Fibroblast of skin of right biceps (primary cell): Measurements from ENCODE around the gene SLC12A3.
"Not testable (repeated sequence)": the region's sequence is repeated elsewhere in the genome, so short reads cannot be mapped to it uniquely, and the experiment has no call there.

ENCODE experiments used
- DNase-seq: peaks from one replicate; pipeline ENCODE4 v3.0.0-alpha.2; 2013

Gene SLC12A3

DNA sequence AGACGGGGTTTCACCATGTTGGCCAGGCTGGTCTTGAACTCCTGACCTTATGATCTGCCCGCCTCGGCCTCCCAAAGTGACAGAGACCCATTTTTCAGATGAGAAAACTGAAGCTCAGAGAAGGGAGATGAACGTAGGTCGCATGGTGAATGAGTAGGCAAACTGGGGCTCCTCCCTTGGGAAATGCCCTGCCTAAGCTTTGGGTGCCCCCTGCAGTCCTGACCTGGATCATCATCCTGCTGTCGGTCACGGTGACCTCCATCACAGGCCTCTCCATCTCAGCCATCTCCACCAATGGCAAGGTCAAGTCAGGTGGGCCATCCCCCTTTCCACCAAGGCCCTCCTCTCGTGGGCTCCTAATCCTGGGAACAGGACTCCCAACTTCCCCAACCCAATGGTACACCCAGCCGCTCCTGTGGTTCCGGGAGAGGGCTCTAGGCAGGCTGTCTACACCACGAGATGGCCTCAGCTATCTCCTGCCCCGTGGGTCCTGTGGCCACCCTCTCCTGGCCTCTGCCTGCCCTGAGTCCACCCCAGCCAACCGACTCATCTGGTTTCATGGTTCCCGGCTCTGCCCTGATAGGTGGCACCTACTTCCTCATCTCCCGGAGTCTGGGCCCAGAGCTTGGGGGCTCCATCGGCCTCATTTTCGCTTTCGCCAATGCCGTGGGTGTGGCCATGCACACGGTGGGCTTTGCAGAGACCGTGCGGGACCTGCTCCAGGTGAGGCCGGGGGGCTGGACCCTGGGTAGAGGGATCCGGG, 4.7 kb downstream of the SLC12A3 start:
- no peak for DNase-seq

DNA sequence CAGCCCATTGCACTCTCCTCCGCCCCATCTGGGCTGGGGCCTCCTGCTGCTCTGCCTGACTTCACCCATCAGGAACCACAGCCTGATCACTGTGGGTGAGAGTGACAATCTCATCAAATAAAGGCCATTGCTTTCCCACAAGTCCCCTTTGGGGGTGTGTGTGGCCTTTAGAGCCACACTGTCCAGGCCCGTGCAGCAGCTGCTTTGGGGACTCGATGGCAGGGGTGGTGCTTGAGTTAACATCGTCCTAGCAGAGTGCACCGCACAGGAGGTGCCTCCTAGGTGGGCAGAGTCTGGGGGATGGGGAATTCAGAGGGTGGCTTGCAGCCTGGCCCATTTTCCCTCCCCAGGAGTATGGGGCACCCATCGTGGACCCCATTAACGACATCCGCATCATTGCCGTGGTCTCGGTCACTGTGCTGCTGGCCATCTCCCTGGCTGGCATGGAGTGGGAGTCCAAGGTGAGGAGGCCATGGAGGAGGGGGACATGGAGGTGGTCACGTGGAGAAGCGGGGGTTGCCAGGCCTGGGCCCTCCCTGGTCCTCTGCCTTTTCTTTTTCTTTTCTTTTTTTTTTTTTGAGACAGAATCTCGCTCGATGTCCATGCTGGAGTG, 5.4 kb downstream of the SLC12A3 start:
- DNase-seq = no peak

DNA sequence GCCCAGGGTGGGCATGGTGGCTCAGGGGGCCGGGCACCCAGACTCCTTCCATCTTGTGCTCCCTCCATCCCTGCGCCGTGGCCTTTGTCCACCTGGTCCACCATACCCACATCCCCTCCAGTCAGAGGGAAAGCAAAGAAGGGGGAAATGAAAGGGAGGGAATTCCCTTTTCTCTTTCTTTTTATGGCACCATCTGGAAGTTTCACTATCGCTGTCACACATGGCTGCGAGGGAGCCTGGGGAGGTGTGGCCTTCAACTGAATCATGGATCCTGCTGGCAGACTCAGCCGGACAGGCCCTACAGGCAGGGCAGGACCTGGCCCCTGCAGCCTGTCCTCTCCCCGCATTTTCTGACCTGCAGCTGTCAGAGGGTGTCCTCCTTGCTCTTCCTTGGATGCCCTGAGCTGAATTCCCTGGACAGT, 6.2 kb downstream of the SLC12A3 start:
- DNase-seq = no peak

DNA sequence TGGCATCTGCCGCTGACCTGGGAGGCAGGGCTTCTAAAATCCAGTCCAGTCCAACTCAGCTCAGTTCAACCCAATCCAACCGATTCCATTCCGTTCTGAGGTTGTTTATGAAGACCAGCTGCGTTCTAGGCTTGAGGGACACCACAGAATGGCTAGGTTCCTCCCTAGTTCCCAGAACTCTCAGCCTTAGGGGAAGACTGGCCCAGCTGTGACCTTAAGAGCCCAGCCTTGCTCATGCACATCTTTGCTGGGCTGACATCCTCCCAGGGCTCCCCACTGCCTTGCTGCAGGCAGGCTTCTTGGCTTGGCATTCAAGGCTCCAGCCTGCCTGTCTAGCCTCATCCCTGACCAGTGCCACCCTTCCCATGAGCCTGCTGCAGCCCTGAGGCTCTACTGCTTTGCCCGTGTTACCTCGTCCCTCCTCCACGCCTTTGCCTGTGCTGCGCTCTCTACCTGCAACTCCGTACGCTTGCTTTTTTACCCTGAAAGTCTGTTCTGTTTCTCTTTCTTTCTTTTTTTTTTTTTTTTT, 7.9 kb downstream of the SLC12A3 start:
- no peak for DNase-seq

DNA sequence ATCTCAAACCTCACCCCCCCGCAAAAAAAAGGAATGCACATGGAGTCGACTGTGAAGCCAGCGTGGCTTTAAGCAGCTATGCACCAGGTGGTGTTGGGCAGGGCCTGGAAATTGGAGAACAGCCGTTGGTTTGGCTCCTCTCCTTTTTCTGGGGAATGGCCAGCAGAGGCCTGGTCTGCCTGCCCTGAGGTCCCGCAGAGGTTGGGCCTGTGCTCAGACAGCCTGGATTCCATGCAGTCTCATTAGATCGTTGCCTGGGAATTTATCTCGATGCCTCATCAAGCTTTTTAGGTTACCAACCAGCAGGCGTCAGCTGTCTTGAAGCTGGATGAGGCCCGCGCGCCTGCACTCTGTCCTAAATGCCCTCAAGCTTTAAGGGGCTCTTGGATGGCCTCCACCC, 9.8 kb downstream of the SLC12A3 start:
- no peak for DNase-seq

DNA sequence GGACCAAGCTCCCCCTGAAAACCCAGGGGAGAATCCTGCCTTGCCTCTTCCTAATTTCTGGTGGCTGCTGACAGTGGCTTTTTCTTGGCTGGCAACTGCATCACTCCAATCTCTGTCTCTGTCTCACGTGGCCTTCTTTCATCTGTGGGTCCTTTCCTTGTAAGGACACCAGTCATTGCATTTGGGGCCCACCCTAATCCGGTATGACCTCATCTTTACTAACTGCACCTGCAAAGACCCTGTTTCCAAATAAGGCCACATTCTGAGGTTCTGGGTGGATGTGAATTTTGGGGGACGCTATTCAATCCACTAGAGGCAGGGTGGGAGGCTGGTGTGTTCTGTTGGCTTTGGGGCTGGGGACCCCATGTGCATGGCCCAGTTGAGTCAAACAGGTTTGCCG, 11.0 kb downstream of the SLC12A3 start:
- no peak for DNase-seq

DNA sequence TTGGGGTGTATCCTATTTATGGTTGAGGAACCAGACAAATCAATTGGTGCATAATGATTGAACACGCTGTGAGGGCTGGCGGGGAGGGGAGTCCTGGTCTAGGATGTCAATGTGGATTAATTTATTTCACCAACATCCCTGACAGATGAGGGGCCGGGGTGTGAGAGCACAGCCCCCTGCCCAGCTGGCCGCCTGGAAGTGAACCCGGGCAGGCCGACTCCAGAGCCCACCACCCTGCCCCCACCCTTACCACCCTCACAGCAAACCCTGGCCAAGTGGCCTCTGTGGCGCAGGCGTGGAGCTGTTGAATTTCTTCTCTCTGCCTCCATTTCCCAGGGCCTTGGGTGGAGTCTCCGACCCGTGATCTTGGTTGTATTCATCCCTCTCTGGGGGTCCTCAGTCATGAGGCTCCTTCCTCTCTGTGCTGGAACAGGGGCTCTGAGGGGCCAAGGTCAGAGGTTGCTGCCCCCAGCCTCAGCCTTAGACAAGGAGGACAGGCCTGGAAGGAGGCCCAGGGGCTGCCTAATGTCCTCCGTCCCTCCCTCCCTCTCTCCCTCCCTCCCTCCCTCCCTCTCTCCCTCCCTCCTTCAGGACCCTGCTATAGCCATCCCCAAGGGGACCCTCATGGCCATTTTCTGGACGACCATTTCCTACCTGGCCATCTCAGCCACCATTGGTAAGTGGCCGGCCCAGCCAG, 12.6 kb downstream of the SLC12A3 start:
- DNase-seq = no peak

DNA sequence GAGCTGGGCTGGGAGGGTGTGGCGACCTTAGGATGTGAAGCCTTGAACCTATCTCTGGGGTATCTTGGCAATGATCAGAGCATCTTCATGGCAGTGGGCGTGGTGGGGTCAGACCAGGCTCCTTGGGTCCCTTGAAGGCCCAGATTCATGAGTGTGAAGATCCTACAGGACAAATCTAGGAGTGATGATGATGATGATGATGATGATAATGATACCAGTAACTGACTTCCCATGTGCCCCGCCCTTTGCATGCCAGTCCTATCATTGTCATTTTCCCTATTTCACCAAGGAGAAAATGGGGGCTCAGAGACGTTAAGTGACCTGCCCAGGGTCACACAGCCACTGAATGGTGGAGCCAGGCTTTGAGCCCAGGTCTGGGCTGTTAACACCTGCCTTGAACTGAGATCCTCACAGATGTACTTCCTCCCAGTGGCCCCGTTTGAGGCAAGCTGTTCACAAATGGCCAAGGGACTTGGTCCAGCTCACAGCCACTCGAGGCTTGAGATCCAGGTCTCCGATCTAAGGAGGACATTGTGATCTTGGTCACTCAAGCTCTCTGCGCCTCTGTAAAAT, 13.4 kb downstream of the SLC12A3 start:
- no peak for DNase-seq

DNA sequence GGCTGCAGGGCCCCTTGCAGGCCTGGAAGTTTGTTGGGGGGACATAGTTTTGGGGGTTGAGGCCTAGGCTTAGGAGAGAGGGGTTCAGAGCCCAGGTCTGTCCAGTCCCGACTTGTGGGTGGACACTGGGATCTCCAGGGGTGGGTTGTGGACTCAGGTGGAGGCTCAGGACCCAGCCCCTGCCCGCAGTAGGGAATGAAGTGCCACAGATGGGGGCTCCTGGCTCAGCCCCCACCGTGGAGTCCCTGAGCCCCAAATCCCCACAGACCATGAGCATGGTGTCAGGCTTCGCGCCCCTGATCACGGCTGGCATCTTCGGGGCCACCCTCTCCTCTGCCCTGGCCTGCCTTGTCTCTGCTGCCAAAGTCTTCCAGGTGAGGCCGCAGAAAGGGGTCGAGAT, 14.3 kb downstream of the SLC12A3 start:
- no peak for DNase-seq

DNA sequence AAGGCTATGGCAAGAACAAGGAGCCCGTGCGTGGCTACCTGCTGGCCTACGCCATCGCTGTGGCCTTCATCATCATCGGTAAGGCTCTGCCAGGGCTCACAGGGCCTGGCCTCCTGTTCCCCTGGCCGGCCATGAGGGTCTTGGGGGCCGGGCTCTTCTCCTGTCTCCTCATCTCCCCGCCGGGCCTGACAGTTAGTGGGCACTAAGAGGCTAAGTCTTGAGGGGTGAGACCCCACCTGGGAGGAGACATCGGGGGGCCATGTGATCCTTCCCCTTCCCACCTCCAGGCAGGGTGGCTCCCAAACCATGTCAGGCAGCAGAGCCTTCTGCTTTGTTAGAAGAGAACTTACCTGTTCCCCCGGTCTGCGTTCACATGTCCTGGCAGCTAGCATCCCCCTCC, 15.2 kb downstream of the SLC12A3 start:
- no peak for DNase-seq

DNA sequence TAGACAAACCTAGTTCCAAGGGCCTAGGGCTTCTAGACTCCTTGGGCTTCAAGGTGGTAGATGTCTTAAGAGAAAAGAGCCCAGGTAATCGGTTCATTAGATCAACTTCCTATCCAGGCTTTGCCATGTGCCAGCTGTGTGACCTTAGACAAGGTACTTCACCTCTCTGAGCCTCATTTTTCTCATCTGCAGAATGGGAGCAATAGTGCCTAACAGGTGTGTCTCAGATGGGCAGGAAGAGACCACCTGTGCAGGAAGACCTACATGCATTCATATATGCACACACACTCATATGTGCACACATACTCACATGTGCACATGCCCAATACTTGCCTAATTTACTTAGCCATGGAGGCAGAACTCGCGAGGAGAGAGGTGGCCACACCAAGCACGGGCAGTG, 15.7 kb downstream of the SLC12A3 start:
- no peak for DNase-seq

DNA sequence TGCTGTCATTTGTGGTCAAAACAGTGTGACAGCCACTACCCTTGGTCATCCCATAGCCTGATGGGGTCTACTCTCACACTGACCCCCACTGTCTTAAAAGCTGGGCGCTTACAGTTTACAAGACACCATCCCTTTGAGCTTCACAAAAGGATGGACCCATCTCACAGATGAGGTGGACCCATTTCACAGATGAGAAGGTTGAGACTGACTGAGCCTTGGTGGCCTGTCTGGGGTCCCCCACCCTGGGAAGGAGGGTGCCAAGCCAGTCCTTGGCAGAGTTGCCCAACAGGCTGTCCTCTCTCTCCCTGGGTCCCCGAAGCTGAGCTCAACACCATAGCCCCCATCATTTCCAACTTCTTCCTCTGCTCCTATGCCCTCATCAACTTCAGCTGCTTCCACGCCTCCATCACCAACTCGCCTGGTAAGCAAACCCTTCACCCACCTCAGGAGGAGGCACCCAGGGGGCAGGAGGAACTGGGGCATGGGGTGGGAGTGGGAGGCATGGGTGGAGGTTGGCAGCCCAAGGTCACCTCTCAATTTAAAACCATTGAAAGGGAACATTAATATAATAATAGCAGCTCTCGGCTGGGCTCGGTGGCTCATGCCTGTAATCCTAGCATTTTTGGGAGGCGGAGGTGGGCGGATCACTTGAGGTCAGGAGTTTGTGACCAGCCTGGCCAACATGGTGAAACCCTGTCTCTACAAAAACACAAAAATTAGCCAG, 17.2 kb downstream of the SLC12A3 start:
- DNase-seq = no peak

DNA sequence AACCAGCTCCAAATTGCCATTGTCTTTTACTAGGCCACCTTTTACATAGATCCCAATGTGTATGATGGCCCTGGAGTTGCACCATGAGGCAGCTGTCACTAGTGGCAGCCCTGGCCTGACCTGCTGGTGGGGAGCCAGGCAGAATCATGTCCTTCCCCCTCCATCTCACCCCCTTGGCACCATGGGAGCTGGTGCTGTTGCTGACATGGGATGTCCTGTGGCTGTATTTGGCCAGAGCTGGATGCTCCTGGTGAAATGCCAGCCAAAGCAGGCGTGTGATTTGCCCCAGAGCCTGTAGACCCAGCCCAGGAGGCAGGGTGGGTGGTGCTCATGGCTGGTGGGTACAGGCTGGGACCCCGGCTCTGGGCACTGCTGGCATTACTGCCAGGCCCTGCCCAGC, 18.6 kb downstream of the SLC12A3 start:
- no peak for DNase-seq

DNA sequence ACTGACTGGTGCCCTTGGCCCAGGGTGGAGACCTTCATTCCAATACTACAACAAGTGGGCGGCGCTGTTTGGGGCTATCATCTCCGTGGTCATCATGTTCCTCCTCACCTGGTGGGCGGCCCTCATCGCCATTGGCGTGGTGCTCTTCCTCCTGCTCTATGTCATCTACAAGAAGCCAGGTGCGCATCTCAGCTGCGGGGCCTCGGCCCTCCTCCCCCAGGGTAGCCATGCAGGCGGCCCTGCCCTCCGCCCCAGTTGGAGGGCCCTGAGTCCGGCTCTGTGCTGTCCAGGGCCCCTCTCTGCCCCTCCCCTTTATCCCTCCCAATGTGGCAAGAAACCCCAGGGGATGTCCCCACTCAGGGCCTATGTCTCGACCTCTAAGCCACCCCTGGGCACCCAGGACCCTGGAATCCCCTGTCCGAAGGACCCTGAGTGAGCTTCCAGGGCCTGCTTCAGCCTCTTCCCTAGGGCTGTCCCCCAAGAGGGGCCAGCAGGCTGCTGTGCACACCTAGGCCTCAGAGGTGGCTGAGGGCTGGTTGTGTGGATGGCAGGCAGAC, 19.1 kb downstream of the SLC12A3 start:
- no peak for DNase-seq

DNA sequence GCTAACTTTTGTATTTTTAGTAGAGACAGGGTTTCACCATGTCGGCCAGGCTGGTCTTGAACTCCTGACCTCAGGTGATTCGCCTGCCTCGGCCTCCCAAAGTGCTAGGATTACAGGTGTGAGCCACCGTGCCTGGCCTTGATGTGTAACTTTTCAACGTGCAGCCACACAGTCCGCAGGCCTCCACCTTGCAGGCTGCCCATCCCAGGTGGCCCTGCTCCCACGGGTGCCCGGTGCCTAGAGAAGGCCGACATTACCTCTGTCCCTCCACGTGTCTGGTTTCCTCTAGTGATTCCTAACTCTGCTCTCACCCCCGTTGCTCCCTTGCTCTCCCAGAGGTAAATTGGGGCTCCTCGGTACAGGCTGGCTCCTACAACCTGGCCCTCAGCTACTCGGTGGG, 19.9 kb downstream of the SLC12A3 start:
- DNase-seq = not testable (repeated sequence)

DNA sequence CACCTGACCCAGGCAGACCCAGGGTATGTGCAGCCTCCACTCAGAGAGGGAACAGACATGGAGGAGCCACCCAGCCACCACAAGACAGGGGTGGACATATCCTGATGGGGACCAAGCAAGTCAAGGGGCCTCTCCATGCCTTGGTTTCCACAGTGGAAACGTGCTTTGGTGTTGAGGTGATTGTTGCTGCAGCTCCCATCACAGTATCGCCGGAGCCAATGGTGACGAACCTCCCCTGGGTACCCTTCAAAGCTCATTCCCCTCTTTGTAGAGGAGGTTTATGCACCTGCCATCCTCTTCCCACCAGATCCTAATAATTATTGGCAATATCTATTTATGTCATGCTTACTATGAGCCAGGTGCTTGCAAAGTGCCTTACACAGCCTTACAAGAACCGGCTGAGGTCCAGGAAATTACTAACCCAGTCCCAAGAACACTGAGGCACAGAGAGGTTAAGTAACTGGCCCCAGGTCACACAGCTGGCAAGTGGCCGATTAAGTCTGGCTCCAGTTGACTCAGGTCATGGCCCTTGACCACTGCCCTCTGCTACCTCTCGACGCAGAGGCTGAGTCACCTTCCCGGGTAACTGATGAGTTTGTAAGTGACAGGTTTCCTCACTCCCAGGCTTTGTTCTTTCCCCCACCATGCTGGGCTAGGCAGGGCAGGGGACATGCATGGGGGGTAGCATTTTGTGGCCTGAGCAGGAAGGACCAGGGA, 20.6 kb downstream of the SLC12A3 start:
- DNase-seq = no peak

DNA sequence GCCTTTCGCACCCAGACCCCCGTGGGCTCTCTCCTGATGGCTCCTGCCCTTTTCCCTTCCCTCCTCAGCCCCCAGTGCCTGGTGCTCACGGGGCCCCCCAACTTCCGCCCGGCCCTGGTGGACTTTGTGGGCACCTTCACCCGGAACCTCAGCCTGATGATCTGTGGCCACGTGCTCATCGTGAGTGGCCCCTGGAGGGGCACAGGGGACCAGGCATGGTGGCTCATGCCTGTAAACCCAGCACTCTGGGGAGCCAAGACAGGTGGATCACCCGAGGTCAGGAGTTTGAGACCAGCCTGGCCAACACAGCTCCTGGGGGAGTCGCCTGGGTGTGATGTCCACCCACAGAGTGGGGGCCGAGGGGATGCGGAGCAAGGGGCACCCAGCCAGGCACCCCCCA, 21.3 kb downstream of the SLC12A3 start:
- DNase-seq = no peak

DNA sequence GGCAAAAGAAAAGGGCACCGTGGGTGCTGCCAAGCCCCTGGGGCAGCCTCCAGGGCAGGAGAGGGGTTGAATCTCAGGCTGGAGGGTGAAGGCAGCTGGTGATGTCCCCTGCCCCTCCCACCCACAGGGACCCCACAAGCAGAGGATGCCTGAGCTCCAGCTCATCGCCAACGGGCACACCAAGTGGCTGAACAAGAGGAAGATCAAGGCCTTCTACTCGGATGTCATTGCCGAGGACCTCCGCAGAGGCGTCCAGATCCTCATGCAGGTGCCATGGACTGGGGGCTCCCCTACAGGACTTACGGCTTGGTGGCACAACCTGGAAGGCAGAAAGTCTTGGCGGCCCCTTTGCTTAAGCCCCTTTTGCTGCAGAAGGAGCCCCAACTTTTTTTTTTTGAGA, 21.8 kb downstream of the SLC12A3 start:
- DNase-seq = no peak

DNA sequence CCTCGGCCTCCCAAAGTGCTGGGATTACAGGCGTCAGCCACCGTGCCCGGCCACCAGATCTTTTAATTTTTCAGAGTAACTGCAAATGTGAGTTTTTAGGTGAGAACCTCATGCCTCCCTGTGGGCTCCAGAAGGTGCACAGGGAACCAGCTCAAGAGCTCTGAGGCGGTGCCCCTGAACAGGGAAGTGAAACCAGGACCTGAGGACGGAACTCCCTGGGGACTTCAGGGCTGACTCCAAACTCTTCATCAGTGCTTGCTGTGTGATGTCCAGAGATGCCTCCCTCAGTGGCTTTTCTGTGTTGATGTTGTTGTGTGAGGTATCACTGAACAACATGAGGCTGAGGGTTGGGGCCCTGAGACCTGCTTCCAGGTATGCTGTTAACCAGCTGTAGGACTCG, 23.8 kb downstream of the SLC12A3 start:
- DNase-seq = no peak

DNA sequence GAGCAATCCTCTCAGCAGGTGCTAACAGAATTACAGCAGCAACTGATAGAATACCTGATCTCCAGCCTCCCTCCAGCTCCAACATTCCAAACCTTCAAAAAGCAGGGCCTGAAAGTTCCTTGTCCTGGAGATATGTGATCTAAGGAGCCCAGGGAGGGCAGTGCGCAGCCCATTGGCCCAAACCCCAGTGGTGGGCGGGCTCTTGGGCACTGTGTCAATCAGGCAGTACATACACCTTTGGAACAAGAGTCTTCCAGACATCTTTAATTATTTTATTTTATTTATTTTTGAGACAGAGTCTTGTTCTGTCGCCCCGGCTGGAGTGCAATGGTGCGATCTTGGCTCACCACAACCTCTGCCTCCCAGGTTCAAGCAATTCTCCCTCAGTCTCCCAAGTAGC, 24.2 kb downstream of the SLC12A3 start:
- no peak for DNase-seq

DNA sequence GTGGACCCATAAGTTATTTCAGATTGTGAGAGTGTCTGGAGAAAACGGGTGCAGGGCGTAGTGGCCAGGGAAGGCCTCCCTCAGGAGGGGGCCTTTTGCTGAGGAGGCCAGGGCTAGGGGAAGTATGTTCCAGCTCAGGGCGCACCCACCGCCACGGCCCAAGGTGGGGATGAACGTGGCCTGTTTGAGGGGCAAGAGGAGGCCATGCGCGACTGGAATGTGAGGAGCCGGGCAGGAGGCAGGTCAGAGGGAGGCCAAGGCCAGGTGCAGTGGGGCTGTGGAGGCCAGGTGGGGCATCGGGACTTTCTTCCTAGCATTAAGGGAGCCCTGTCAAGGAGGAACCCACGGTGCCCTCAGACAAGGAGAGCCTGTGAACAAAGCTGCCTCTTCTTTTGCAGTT, 26.7 kb downstream of the SLC12A3 start:
- DNase-seq = no peak

DNA sequence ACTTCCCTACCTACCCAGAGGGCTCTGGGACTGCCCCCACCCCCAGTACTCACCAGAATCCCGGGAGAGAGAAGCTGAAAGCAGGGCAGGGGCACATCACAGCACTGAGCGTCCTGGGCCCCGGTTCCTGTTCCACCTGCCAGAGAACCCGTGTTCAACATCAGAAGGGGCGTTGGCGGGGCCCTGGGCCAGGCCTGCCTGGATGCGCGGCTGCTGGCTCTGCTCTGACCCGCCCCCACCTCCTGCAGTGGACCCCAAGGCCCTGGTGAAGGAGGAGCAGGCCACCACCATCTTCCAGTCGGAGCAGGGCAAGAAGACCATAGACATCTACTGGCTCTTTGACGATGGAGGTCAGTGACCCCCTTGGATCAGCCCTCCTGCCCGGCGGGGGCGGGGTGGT, 27.7 kb downstream of the SLC12A3 start:
- DNase-seq = no peak
